Gastroesophageal sphincter (tissue), 4 donors: ENCODE data around the gene PACS1. TPM values are rescaled to one million over a fixed set of nuclear protein-coding genes. Genes with fewer than 3 reads are reported as not detected.

ENCODE experiments used
- ATAC-seq: fragments of 150-250 bp; one replicate; pipeline ENCODE4 v1.9.1; 2016; ENCODE audit warnings: mild to moderate bottlenecking, moderate library complexity
- H3K27ac ChIP-seq, 4 donors: fragments of 200-600 bp; sonication (generic) in 3 of 4; 1 replicate in 3 of 4; 2 replicates in 1 of 4; pipeline ENCODE4 v1.5.1; 2016 to 2019
- H3K27me3 ChIP-seq: fragments of 200-600 bp; sonication (generic); one replicate; pipeline ENCODE4 v1.5.1; 2019
- H3K36me3 ChIP-seq, 2 donors: fragments of 200-600 bp; sonication (generic); one replicate each; pipeline ENCODE4 v1.5.1; 2019; ENCODE audit warnings: control low read depth in 1 of 2
- H3K4me1 ChIP-seq, 3 donors: fragments of 200-600 bp; sonication (generic); 1 replicate in 2 of 3; 2 replicates in 1 of 3; pipeline ENCODE4 v1.5.1; 2016 to 2019; ENCODE audit warnings: control low read depth in 2 of 3
- H3K4me3 ChIP-seq, 2 donors: fragments of 200-600 bp; sonication (generic); one replicate each; pipeline ENCODE4 v1.5.1; 2019; ENCODE audit warnings: mild to moderate bottlenecking in 1 of 2, moderate library complexity in 1 of 2
- H3K9me3 ChIP-seq, 3 donors: fragments of 200-600 bp; sonication (generic); one replicate each; pipeline ENCODE4 v1.5.1; 2017 to 2019; ENCODE audit warnings: control low read depth in 2 of 3
- EP300 ChIP-seq: sonication (generic); formaldehyde crosslinking; IDR thresholded peaks from one replicate; pipeline ENCODE4 v1.6.1; 2017; ENCODE audit warnings: antibody characterized with exemption, mild to moderate bottlenecking
- POLR2A ChIP-seq, 2 donors: fragments of 450-650 bp; IDR thresholded peaks; one replicate each; pipeline ENCODE4 v1.6.1; 2017; ENCODE audit warnings: antibody characterized with exemption in 2 of 2, mild to moderate bottlenecking in 2 of 2, moderate library complexity in 1 of 2
- POLR2AphosphoS5 ChIP-seq: sonication (generic); formaldehyde crosslinking; IDR thresholded peaks from one replicate; pipeline ENCODE4 v1.6.1; 2017; ENCODE audit warnings: antibody characterized with exemption
- WGBS, 2 donors: methylation state at CpG; one replicate each; pipeline ENCODE4 v1.1.5; 2018; ENCODE audit warnings: low coverage in 1 of 2; 5-methylcytosine and 5-hydroxymethylcytosine counted together
- total RNA-seq, 4 donors: library from RNA; depleted of rRNA; stranded (reverse); fragments of >200 nt; gene quantifications; one replicate each; pipeline ENCODE4 v1.1.0, GENCODE V29; 2016
- TF ChIP-seq, protein P1 (sequence below), 4 experiments: fragments of 200-600 bp in 2 of 4; fragments of 450-650 bp in 2 of 4; sonication (generic) in 1 of 4; IDR thresholded peaks; one replicate each; pipeline ENCODE4 v1.5.1; 2017 to 2019; ENCODE audit warnings: antibody characterized with exemption in 4 of 4, mild to moderate bottlenecking in 2 of 4, moderate library complexity in 2 of 4

PACS1 gene
- total RNA-seq, 4 donors from 2014 or later, result 32.7 to 81.8 (median 38.2) TPM

DNA sequence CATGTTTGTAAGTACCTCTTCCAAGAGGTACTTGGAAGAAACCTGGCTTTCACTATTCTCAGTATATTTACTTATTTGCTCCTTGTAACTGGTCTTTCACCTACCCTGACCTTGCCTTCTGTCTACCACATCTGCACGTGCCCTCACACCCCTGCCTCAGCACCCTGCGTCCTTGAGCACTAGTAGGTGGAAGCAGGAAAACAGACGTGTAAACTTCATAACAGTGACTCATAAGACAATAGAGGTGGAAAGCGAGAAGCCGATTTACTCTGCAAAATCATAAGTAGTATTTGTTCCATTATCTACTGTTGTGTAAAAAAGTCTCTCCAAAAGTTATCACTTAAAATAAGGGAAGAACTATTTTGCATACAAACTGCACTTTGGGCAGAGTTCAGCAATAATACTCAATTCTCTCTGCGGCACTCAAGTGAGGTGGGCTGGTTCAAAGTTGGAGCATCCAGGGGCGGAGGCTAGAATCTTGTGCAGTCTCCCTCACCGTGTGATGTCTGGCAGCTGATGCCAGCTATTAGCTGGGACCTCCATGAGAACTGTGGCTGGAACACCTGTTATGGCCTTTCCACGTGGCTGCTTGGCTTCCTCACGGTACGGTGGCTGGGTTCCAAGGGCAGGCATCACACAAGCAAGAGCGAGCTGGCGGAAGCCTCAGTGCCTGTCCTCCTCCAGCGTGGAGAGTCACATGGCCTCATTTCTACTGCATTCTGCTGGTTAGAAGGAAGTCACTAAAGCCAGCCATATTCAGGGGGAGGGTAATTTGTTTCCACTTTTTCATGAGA lies 30.4 kb downstream of the PACS1 start:
- Histone ChIP-seq H3K9me3 (no peaks in the 10 kb centered on the region), H3K4me1 (peaks cover 0 to 13% (median 0%) of the 10 kb centered on the region in 3 donors), H3K27me3 (no peaks in the 10 kb centered on the region), H3K4me3 (no peak overlapping the region), H3K36me3 (no peaks in the 10 kb centered on the region), H3K27ac (peak overlapping the region in 1 of 4 donors; percentile 16)
- TF ChIP-seq, protein P1, sequence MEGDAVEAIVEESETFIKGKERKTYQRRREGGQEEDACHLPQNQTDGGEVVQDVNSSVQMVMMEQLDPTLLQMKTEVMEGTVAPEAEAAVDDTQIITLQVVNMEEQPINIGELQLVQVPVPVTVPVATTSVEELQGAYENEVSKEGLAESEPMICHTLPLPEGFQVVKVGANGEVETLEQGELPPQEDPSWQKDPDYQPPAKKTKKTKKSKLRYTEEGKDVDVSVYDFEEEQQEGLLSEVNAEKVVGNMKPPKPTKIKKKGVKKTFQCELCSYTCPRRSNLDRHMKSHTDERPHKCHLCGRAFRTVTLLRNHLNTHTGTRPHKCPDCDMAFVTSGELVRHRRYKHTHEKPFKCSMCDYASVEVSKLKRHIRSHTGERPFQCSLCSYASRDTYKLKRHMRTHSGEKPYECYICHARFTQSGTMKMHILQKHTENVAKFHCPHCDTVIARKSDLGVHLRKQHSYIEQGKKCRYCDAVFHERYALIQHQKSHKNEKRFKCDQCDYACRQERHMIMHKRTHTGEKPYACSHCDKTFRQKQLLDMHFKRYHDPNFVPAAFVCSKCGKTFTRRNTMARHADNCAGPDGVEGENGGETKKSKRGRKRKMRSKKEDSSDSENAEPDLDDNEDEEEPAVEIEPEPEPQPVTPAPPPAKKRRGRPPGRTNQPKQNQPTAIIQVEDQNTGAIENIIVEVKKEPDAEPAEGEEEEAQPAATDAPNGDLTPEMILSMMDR (IDR thresholded peaks at IDR 0.05), result no peak
- TF ChIP-seq POLR2AphosphoS5, result peak; percentile 19
- ATAC-seq, result peak; percentile 70
- WGBS, 2 donors, result 39 to 68% methylated on average over 2 to 9 of the region's 14 CpGs

DNA sequence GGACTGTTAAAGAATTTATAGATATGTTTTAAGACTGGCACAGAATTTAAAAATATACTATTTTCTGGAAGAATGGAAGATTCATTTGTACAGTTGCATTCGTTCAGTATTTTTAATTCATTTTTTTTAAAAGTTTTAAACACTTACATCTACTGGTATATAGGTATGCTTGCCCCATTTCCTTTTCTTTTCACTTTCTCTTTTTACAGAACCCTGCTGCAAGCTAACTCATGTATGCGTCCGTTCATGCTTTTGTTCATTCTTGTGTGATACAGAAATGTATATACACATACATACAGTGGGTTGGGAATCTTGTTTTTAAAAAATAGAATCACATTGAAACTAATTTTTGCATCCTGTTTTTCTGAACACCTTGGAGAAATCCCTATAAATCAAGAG lies 31.0 kb downstream of the PACS1 start:
- H3K4me3 ChIP-seq, result no peak overlapping the region
- H3K36me3 ChIP-seq, result no peaks in the 10 kb centered on the region
- no peaks in the 10 kb centered on the region for H3K9me3 ChIP-seq
- 79 to 85% methylated on average over 3 of the region's 3 CpGs for WGBS, 2 donors
- peaks cover 0 to 13% (median 0%) of the 10 kb centered on the region in 3 donors for H3K4me1 ChIP-seq
- peak overlapping the region in 1 of 4 donors; percentile 16 for H3K27ac ChIP-seq
- no peaks in the 10 kb centered on the region for H3K27me3 ChIP-seq
- ATAC-seq, result no peak
- TF ChIP-seq POLR2AphosphoS5 (no peak), POLR2A (IDR thresholded peaks at IDR 0.05) (no peak), EP300 (no peak)
- TF ChIP-seq, protein P1 (IDR thresholded peaks at IDR 0.05), result no peak

DNA sequence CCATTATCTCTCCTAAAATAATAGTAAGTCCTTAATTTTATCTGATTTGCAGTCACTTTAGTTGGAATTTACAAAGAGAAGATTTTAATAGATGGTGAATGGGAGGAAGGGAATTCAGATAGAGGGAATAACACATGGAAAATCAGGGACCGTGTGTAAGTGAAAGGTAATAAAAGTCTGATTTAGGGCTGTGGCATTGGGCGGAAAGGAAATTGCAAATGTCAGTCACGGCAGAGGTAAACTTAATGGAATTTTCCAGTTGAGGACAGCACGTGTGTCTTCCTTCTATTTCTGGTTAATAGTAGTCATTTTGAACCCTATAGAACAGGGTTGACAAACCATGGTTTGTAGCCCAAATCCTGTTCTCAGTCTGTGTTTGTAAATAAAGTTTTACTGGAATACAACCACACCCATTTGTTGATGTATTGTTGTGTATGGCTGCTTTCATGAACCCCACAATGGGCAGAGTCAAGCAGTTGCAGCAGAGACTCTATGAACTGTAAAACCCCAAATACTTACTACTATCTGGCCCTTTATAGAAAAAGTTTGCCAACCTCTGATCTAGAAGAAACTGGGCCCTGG lies 34.1 kb downstream of the PACS1 start:
- no peak for TF ChIP-seq EP300
- no peak for TF ChIP-seq POLR2AphosphoS5
- no peak for TF ChIP-seq POLR2A (IDR thresholded peaks at IDR 0.05)
- TF ChIP-seq, protein P1 (IDR thresholded peaks at IDR 0.05), result no peak
- Histone ChIP-seq H3K36me3 (peaks cover 0 to 12% of the 10 kb centered on the region in 2 donors), H3K9me3 (no peaks in the 10 kb centered on the region), H3K27me3 (no peaks in the 10 kb centered on the region), H3K4me3 (no peak overlapping the region), H3K27ac (no peak overlapping the region), H3K4me1 (peaks cover 0 to 13% (median 0%) of the 10 kb centered on the region in 3 donors)
- ATAC-seq, result no peak
- 80 to 81% methylated on average over 4 of the region's 4 CpGs for WGBS, 2 donors

DNA sequence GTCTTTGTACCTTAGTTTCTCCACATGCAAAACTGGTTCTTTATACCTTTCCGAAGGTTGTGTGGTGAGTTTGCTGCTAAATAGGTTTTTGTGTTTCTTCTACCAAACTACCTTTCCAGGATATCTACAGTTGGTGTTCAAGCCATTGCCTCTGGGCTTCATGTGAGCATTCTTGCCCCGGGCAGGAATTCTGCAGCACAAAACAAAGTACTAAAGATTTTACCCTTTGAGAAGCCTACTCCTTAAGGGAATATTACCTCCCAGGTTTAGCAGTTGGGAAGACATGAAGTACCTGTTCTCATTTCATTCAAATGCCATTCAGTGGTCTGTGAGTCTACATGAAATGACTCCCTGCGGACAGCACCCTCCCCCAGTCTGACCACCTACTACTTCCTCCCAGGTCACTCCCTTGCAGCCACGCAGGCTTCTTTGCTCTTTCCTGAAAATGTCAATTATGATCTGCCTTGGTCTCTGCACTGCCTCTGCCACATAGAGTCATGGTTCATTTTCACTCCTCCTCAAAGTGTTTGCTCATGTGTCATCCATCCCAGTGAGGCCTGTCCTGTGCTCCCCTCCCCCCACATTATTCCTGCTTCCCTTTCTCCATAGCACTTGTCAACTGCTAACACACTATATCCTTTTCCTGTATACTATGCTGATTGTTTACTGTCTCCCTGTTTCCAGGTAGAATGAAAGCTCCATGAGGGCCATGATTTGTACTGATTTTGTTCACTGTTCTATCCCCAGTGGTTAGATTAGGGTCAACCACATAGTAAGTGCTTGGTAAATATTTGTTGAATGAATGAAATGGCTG lies 36.9 kb downstream of the PACS1 start:
- TF ChIP-seq POLR2A (IDR thresholded peaks at IDR 0.05) (no peak), EP300 (no peak), POLR2AphosphoS5 (no peak)
- TF ChIP-seq, protein P1 (IDR thresholded peaks at IDR 0.05), result no peak
- Histone ChIP-seq H3K9me3 (no peaks in the 10 kb centered on the region), H3K4me1 (peaks cover 0 to 6% (median 3%) of the 10 kb centered on the region in 3 donors), H3K27me3 (no peaks in the 10 kb centered on the region), H3K4me3 (no peak overlapping the region), H3K36me3 (peaks cover 0 to 12% of the 10 kb centered on the region in 2 donors), H3K27ac (no peak overlapping the region)
- 79 to 81% methylated on average over 3 to 4 of the region's 4 CpGs for WGBS, 2 donors
- no peak for ATAC-seq
